HG02642 (cell line): Measurements from ENCODE around the gene TTC34.

Experiments
- ATAC-seq: cut with Tn5 transposase; IDR thresholded peaks from one replicate; pipeline ENCODE4 v1.9.1; 2021; ENCODE audit warnings: mild to moderate bottlenecking; ENCODE audit not compliant: unreplicated experiment, poor library complexity

The TTC34 gene

DNA sequence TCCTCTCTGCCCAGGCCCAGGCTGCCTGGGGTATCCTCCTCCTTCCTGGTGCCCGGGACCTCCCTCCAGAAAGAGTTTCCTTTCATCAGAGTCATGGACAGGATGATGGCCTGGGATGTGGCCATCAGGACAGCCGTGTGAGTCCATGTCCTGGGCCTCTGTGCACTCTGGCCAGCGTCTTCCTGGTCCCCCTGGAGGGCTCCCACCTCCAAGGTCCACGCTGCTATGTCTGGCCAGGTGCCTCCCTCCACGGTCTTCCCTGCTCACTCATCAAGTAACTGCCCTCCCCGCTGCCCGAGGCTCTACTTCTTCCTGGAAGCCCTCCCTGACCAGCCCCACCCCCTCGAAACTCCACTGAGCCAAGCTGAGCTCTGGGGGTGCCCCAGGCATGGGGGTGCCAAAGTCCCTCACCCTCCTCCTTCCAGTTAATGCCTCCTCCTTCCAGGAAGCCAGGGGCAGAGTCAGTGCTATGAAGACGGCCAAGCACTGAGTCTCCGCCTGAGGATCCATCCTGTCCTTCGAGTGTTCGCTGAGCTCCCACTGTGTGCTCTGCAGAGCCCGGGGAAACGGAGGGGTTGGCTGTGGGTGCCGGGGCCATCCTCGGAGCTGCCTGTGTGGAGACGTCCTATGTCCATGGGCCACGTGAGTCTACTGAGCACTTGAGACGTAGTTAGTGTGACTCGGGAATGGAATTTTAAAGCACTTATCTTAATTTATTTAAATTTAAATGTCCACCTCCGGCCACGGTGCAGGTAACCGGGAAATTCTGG, 28.5 kb upstream of the TTC34 start:
- ATAC-seq, result no peak

DNA sequence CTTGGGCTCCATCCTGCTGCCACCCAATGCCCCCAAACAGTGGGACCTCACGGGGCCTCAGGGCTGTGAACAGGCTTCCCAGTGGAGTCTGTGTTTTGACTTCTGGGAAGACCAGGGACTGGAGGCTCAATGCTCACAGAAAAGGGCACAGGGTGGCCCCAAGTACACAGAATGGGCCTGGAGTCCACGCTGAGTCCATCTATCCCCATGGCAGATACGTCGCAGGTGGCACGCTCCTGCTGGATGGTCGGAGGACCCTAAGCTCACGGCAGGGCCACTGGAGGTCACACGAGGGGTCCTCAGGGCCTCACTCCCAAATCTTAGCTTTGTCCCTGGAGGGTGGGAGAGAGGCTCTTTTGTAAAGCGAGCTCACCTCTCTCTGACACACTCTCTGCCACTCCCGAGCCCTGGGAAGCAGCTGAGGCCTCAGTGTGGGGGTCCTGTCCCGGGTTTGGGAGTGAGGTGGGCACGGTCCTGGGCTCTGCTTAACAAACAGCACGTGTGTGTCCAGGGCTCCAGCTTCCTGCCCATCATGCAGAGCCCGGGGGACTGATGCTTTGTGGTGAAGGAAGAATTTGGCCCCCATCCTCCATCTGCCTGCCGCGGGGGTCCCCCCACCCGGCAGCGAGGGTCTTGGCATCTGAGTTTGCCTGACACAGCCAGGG, 27.2 kb upstream of the TTC34 start:
- no peak for ATAC-seq

DNA sequence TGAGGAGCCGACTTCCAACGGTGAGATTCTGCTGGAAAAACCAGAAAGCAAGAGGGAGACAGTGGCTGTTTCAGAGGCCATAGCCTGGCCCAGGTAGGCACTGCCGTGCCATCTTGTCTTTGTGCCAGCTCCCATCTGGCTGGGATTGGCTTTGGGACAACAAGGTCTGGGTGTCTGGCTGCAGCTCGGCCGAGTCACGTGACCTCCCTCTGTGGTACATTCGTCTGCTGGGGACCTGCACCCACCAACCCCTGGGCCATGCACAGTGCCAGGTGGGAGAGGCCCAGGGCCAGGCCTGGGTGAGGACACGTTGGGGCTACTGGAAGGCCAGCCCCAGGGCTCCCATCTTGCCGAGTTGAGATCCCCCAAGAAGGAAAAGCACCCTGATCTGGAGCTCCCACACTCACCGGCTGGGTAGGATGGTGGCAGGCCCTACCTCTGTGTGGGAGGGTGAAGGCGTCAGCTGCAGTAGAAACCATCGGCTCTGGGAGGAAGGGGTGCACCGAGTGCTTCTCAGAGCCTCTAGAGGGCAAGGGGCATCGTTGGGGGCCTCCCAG, 25.3 kb upstream of the TTC34 start:
- ATAC-seq, result no peak

DNA sequence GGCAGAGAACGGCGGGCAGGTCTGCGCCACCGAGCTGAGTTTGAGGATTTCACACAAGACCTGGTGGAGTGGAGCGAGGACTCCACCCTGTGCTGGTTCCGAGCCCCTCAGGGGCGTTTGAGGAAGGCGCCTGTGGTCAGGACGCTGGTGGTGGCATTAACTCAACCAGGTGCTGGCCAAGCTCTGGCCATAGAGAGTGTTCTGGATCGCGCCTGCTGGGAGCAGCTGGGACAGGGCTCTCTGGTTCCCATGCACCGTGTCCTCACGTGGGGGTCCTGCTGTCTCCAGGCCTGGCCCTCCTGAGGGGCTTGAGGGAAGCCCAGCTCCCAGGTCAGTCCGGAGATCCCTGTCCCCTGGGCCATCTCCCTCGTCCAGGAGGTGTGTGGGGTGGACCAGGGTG, 24.8 kb upstream of the TTC34 start:
- no peak for ATAC-seq

DNA sequence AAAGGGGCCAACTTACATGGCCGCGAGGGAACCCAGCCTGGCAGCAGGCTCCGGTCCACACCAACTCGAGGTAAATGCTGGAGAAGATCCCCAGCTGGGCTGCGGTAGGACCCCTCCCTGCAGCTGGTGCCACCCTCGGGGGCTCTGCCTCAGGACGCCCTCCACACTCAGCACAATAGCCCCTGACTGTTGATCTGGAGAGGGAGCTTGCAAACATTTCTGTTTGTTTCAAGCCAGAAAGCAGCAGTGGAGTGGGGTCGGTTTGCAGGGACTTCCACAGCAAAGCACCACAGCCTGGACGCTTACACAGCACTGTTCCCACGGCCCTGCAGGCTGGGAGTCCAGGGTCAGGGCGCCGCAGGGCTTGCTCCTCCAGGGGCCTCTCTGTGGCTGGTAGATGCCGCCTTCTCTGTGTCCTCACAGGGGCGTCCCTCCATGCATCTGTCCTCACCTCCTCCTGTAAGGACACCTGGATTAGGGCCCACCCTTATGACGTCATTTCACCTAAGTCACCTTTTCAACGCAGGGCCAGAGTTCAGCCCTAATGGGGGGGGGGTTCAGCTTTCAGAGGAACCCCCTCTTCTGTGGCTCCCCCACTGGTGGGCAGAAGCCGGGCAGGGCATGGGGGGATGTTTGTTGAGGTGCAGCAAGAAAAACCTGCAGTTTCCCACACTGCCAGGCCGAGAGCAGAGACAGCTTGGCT, 24.1 kb upstream of the TTC34 start:
- ATAC-seq, result no peak

DNA sequence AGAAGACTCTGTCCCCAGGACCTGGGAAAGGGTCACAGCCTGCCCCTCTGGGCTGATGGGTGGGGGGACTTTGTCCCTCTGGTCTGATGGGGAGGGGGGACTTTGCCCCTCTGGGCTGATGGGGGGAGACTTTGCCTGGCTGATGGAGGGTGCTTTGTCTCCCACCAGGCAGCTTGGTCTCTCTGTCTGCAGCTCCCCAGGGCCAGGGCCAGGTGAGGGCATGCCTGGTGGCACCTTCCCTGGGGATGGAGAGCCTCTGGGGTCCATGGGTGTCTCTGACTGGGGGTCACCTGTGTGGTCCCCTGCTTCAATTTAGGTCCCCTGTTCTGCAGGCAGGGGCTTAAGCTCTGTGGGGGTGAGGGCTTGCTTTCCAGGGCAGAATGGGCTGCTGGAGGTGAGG, 23.5 kb upstream of the TTC34 start:
- no peak for ATAC-seq

DNA sequence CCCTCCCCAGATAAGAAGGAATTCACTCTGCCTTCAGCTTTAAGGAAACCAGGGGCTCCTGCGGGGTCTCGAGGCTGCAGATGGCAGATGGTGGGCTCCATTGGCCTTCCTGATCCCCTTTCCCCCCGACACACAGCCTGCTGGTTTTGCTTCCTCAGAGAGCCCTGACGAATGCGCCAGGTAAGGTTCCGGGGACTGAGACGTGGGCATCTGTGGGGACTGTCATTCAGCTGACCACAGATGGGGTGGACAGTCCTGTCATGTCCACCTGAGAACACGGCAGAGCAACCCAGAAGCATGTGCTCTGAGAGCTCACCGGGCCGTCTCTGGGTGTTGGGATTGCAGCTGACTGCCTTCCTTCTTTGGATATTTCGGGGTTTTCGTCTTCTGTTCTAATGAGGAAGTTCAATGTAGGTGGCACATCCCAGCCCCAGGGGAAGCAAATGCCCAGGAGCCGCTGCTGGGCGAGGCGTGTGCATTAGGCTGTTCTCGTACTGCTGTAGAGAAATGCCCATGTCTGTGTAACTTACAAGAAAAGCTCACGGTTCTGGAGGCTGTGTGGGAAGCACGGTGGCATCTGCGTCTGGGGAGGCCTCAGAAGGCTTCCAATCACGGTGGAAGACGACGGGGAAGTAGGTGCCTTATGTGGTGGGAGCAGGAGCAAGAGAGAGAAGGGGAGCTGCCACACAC, 22.6 kb upstream of the TTC34 start:
- ATAC-seq, result no peak

DNA sequence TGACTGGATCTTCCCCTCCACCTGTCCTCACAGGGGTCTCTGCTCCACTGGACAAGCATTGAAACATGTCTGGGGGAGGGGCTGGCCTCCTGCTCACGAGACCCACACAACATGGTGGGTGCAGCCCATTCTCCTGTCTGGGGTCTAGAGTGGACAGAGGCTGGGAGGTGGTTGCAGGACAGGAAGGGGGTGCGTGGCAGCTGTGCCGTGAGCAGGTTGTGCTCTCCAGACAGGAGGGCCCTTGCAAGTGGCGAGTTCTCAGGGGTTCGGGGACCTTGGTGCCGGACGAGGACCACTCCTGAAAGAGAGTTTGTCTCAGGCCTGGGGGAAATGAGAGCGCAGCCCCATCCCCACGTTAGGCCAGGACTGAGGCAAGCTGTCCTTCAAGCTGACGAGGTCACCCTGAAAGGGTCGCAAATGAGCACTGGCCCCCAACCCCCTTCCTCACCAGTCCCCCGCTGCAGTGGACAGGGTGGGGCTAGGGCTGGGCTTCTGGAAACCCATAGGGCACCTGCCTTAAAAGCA, 21.2 kb upstream of the TTC34 start:
- no peak for ATAC-seq

DNA sequence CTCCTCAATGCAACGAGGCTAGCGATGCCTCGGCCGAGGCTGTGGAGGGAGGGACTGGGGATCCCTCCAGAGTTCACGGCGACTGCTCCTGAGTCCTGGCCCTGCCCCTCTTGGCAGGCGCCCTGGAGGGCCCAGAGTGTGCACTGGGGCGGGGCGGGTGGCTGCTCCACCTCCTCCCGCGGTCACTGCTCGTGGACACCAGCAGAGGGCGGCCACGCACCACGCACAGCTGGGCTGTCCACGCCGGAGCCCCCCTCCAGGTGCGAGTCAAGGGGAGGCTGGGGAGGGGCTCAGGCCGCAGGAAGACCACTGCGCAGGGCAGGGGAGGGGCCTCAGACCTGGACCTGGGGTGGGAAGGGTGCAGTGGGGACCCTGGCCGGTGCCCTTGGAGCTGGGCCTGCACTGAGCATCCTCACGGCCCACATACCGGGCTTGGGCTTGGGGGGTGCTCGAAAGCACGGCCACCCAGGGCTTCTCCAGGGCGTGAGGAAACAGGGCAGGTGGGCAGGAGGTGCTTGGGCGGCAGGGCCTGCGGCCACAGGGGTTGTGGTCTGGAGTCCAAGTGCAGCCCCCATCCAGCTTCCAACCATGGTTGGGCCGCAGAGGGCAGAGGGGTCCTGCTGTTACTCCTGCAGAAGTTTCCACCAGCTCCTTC, 20.6 kb upstream of the TTC34 start:
- ATAC-seq, result no peak

DNA sequence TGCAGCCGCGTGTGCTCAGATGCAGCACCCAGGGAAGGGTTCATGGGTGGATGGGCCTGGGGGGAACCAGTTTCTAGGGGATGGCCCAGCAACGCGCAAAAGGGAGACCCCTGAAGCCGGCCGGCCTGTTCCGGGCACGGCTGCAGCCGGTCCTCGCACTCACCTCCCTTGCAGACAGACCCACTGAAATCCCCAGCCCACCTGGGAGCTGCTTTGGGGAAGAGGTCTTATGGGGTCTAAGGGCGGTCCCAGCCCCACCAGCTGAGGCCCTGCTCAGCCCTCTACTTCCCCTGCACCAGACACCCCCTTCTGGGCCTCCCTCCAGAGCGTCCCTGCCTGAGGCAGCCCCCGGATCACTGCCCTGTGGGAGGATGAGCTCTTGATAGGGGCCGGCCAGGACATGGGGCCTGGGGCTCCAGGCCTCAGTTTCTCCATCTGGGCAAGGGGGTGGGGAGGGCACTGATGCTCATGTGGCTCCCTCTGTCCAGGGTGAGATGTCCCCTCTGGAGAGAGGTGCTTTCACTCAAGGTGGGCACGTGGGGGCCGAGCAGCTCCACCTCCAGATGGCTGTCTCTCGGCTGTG, 20.0 kb upstream of the TTC34 start:
- ATAC-seq, result no peak

DNA sequence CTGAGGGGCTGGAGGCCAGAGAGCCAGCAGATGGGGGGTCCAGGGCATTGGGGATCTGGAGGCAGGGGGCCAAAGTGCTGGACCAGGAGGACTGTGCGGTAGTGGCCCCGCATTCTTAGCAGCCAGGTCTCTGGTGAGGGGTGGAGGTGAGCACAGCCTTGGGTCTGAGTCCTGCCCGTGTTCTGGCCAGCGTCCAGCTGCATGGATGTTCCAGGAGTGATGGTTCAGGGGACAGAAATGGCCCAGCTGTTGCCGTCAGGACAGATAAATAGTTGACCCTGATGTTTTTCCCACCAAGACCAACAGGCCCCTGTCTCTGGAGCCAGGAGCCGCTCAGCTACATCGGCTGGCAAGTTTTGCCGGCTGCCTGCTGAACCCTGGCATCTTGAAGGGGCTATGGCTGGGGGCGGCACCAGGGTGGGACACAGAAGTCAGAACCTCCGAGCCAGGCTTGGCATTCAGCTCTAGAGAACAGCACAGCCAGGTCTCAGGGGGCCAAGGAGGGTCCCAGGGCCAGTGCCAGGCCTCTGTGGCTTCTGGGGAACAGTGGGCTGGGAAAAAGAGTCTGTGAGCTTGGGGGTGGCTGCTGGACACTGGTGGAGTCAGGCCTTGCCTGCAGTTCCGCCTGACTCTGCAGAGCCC, 19.4 kb upstream of the TTC34 start:
- no peak for ATAC-seq

DNA sequence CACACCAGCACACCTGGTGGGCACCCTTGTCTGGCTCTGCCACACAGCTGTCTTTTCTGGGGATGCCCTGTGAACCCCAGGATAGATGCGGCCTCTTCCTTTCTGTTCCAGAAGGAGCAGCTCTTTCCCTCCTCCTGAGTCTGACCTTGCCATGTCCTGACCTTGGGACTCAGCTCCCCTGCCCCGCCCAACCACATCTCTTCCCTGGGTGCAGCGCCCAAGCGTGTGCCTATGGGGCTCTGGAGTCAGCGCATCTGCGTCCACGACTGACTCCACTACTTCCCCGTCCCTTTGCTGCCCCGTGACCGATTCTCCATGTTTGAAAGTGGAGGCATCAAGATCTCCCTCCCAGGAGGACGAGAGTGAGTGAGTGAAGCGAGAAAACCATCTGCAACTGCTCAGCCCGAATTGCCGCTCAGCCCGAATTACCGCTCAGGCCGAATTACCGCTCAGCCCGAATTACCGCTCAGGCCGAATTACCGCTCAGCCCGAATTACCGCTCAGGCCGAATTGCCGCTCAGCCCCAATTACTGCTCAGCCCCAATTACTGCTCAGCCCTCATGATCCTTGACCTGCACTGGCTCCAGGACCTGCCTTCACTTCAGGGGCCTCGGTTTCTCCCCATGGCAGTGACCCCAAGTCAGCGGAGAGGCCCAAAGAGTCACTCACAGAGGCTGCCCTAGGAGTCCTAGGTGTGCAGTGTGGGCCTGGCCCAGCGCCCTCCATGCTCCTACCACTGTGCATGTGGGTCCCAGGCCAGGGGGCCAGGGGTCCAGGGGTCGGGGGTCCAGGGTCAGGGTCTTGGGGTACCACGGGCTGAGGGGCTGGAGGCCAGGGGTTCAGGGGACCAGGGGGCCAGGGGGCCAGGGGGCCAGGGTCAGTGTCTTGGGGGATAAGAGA, 18.6 kb upstream of the TTC34 start:
- ATAC-seq, result no peak

DNA sequence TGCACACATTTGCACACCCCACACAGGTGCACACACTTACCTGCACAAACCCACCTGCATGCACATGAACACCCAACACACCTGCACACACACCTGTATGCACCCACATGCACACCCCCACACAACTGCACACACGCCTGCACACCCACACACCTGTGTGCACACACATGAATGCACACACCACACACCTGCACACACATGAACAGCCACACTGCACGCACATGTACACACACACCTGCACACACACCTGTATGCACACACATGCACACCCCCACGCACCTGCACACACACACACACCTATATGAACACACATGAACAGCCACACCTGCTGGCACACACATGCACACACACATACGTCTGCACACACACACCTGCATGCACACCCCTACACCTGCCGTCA, 17.9 kb upstream of the TTC34 start:
- no peak for ATAC-seq

DNA sequence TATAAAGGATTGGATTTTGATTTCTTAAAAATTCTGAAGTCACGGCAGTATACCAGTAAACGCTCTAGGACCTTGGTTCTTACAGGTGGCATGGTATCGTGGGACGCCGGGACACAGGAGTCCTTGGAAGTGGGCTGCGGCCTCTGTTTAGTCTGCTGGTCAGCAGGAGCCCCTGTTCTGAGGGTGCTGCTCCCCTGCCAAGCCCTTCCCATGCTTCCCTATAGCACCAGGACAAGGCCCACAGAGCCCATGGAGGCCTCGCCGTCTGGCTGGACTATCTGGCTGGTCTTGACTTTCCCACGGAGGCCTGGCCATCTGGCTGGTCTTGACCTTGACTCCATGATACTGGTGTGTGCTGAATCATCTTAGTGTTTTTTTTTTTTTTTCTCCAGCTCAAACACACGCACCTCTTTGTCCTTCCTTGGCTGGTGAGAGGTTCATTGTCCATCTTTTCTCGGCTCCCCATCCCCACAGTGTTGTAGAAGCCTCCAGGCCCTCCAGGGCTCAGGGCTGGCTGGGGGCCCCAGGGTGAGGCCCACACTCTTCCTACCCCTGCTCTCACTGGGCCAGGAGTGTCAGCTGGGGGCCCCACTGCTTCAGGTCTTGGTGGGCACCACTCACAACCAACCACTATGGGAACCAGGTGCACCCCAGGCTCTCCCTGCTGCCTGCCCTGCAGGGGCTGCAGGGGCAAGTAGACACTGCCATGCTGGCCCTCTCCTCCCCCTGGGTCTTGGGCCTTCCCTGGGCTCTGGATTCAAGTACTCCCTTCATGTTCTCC, 16.5 kb upstream of the TTC34 start:
- no peak for ATAC-seq

DNA sequence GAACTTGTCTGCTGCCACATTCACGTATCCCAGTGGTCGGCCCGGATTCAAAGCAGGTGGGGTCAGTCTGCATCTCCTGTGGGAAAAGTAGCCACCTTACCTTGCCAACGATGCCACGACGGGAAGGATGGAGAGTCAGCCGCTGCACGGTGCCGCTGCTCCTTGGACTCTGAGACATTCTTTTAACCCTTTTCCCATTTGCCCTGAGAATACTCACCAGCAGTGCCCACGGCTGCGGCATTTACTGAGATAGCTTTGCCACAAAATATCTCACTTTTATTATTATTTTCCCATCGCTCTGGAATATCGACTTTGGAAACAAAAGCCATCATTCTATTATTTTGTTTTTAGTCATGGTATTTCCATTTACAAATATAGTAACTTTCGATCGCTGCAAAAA, 15.3 kb upstream of the TTC34 start:
- ATAC-seq, result no peak

DNA sequence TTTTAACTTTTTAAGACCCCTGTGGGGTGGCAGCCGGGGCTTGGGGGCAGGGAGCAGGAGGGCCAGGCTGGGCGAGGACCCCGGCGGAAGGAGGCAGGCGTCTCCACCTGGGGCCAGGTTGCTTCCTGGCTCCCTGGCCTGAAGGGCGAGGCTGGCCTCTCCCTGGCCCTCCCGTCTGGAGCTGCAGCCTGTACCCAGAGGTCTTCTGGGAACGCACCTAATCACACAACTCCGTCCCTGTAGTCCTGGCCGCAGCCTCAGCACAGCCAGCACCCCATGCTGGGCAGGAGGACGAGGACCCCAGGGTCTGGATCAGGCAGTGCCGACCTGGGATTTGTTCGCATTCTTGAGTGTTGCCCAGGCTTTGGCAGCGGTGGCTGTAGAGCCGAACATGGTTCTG, 14.1 kb upstream of the TTC34 start:
- ATAC-seq, result no peak

DNA sequence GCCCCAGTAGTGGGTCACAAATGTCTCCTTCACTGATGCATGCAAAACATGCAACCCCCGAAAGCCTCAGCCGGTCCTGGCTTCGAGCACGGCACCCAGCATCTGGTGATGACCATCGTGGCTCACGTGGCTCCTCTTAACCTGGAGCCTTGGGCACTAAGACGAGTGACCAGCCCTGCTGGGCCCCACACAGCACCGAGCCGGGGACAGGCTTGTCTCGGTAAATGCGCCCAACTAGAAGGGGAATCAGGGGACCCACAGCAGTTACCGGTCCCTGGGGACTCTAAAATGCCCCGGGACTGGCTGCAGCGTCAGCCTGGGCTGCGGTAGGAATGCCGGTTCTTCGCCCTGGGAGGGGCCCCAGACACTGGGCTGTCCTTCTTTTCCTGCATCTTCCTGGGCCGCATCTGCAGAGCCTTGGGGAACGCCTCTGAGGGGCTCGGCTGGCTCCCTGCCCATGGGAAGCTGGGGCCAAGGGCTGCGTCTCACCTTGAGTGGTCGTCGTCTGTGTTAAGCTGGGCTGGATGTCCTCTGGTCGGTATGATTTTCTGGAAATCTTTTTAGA, 13.1 kb upstream of the TTC34 start:
- no peak for ATAC-seq
